GM03348 (cell line): ENCODE data around the gene SLC6A17.

ENCODE experiments used
- DNase-seq: peaks from one replicate; pipeline ENCODE4 v3.0.0; 2012; ENCODE audit warnings: low spot score

SLC6A17 gene

DNA sequence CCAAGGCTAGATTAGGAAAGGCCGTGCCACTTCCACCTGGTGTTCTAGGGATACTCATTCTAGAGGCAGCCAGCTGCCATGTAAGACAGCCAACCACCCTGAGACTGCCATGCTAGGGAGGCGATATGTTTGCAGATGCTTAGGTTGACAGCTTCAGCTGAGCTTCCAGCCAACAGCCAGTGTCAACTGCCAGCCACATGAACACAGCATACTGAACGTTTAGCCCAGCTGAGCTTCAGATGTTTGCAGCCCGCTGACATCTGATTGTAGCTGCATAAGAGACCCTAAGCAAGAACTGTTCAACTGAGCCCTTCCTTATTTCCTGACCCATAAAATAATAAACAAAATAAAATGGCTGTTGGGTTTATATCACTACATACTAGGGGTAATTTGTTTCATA is 54.9 kb downstream of the SLC6A17 start:
- no peak for DNase-seq

DNA sequence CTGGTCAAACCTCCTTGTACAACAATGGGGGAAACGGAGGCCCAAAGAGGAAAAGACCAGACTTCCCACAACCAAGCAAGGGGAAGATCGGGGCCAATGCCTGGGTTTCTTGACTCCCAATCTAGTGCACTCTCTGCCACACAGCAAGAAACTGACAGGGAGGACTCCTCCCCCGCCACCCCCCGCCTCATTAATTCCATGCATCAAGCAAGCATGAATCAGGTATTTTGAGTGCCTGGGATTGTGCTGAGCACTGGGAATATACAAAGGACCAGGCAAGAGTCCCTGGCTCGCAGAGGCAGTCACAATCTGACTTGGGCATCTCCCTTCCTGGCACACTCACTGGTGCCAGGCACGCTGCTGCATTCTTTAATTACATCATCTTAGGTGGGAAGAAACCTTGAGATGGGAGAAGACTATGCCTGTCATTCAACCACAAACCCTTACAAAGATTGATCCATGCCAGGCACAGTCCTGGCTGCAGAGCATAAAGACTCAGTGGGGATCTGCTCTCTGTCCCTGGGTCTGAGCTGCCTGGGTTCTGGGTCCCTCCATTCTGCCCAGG is 55.4 kb downstream of the SLC6A17 start:
- DNase-seq = no peak

DNA sequence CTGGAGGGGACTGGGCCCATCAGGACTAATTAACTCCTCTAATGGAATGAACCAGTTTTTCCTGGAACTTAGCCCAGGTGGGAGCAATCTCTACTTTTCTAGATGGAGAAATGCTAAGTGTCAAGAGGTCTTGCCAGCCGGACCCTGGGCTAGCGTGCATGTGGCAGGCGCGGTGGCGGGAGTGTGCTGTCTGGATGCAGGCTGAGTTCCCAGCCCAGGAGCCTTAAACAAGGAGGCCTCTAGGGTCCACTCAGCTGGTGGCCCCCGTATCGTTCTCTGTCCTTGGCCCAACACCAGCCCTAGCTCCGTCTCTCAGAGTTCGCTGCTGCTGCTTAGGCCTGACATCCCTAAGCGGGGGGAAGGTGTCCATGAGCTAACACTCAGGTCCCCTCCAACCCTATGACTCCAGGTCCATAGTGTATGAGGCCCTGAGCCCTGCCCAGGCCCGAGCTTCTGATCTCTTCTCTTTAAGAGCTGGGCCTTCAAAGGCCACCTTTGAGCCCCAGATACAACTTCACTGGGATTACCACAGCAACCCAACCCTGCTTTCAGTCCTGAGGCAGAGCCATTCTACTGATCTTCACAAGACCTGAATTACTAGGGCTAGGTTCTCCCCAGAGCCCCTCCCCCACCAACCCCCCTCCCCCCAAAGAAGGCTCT is 56.1 kb downstream of the SLC6A17 start:
- DNase-seq = no peak

DNA sequence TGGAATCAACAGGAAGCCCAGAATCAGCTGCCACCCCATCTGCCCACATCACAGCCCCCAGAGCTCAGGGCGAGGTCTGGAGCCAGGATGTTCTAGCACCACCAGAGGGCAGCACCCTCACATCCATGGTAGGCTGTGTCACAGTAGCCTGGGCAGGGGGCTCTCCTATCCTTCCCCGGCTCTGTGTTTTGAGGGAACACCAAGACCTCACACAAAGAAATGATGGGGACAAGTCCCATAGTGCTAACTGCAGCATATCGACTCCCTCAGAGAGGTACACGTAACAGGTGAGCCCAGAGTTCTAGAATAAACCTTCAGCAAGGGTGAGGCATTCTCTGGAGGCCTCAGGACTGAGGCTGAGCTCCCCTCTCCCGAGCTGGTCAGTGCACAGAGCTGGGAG is 57.5 kb downstream of the SLC6A17 start:
- peak; percentile 84 for DNase-seq

DNA sequence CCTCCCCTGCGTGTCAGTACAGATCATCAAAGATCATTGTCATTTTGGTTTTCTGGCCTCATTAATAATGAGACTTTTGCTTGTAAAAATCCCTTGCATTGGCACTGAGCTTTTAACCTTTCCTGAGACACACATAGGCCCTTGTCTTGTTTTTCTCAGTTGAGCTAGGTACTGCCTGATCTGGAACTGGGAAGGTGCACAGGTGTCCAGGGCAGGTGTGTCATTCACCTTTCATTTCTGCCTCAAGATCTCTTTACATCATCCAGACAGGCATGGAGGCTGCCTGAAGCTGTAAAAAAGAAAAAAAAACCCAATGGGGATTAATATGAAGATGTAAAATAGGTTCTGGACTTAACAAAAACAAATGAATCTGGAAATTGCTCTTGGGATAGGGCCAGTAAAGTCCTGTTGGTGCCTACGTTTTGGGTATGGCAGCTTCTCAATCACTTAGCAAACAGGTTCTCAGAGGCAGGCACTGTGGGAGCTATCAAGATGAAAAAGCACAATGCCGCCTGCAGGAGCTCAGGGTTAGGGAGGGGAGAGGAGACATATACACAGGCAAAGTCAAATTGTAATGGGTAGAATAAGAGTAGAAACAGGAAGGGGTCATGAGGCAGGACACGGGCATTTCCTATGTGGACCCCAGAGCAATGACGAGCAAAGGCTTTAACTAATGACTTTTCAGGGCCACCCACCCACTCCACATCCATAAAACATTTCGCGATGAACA is 58.8 kb downstream of the SLC6A17 start:
- DNase-seq = no peak

DNA sequence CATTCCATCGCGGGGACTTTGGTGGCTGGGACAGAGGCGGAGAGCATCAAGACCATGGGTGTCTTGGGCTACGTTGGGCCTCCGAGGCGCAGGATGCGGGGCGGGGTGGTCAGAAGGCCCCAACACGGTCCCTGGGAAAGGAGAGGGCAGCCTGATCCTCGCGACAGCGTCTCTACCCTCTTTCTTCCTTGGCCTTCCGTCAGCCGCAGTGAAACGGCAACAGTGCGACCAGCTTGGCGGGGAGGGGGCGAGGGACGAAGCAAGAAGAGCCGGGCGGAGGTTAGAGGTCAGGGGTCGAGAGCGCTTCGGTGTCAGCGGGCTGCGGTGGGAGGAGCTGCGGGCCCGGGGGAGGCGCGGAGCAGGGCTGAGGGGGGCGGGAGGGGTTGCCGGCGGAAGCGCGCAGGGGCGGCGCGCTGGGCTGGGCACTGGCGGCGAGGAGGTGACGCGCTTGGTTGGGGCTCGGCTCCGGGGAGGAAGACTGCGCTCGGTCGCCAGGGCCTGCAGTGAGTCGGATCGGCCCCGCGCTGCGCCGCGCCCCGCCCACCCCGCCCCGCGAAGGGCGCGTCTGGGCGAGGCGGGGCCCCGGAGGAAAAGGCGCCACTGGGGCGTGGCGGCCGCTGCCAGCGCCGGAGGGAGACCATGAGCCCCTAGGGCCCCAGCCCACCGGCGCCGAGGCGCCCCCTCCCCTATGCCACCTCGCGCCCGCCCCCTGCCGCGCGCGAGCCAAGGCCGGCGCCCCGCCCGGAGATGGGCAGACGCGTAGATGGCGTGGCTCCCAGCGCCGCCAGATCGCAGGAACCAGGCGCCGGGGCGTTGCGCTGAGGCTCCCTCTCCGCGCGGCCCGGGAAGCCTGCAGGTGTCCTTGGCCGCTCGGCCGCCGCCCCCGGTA is 59.7 kb downstream of the SLC6A17 start, which contains the start of gene KCNC4:
KCNC4 (plus strand) TSS at position 600 of the 889 bp plus-strand sequence. CDS start 1,186 bp downstream, outside the sequence.
- DNase-seq = peak; percentile 97

DNA sequence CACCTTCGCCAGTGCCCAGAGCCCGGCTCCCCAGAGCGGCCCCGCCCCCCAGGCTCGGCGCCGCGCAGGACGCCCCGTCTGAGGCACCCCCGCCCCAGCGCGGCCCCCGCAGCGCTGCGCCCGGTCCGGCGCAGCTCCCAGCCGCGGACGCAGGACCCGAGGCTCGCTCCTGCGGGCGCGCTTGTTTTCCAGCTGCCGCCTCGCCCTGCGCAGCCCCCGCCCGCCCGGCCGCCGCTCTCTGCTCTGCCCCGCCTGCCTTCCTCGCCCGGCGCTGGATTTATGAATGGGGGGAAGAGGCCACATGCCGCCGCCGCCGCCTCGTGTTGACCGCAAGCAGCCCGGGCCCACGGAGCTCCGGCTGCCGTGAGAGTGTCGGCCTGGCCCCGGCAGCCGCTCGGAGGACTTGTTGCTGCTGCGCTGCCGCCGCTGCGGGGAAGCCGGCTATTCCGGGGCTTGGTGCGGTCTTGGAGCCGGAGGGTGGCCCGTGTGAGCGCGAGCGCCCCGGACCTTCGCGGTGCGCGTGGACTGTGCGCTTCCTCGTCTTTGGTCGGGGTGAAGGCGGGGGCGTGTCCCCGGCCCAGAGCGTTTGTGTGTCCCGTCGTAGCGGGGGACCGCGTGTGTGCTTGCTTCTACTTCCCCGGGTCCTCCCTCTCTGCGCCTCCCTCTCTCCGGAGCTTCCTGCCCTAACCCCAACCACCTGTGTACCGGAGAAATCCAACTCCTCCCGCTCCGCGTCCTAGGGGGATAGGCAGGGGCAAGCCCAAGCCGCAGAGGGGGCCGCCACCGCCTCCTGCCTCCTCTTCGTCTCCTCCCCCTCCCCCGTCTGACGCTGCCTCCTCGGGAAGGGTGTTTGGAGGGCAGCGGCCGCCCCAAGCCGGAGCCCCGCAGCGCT is 60.6 kb downstream of the SLC6A17 start:
- peak; percentile 70 for DNase-seq

DNA sequence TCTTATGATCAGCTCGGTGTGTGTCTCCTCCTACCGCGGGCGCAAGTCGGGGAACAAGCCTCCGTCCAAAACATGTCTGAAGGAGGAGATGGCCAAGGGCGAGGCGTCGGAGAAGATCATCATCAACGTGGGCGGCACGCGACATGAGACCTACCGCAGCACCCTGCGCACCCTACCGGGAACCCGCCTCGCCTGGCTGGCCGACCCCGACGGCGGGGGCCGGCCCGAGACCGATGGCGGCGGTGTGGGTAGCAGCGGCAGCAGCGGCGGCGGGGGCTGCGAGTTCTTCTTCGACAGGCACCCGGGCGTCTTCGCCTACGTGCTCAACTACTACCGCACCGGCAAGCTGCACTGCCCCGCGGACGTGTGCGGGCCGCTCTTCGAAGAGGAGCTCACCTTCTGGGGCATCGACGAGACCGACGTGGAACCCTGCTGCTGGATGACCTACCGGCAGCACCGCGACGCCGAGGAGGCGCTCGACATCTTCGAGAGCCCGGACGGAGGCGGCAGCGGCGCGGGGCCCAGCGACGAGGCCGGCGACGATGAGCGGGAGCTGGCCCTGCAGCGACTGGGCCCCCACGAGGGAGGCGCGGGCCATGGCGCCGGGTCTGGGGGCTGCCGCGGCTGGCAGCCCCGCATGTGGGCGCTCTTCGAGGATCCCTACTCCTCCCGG is 61.3 kb downstream of the SLC6A17 start:
- no peak for DNase-seq

DNA sequence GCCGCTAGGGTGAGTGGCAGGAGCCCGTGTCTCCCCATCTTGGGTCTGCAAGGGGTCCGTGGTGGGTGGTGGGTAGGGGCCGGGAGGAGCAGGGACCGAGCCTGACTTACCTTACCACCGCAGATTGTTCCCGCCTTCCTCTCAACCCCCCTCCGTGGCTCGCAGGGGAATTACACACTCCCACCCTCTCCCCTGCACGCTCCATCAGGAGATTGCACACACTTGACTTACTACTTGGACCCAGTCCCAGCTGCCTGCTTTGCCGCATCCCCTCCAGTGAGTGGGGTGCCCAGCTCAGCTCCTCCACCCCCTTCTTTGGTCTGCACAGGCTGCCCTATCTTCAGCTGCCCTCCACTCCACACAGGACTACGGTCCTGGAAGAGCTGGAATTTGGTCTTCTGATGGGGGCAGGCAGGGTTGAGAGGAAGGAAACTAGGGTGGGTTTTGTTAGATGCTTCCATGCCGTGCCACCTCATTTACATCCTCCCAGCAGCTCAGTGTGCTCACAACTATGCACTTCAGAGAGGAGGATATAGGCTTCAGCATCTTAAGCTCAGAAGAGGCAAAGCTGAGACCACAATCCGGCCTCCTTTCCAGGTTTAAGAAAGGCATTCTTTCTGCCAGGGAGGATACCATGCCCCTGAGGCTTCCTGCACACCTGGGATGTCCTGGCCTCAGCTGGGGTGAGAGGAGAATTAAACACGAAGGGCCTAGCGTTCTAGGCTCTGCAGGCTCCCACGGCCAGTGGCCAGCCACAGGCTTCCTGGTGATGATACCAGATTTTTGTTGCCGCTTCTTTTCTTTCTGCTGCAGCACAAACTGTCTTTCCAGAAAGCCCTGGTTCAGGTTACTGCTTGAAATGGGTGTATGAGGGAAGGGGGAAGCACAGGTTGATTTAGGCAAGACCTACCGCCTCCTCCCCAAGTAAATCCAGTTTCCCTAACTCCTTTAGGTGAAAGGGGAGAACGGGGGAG is 62.2 kb downstream of the SLC6A17 start:
- peak; percentile 50 for DNase-seq

DNA sequence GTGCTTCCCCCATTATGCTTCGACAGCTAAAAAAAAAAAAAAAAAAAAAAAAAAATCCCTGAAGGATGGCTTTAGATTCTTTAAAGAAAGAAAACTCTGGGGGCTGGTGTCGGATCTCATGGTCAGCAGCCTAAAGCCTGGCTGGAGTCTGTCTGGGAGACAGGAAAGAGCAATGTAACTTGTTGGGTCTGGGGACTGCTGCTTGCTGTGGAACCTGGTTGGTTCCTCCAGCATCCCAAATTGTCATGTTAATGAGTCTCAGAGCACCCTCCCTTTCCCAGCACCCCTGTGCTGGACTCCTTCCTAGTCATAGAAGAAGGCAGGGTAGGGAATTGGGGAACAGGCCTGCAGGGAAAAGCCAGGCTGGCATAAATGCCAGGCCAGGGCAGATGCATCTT is 62.8 kb downstream of the SLC6A17 start:
- no peak for DNase-seq

DNA sequence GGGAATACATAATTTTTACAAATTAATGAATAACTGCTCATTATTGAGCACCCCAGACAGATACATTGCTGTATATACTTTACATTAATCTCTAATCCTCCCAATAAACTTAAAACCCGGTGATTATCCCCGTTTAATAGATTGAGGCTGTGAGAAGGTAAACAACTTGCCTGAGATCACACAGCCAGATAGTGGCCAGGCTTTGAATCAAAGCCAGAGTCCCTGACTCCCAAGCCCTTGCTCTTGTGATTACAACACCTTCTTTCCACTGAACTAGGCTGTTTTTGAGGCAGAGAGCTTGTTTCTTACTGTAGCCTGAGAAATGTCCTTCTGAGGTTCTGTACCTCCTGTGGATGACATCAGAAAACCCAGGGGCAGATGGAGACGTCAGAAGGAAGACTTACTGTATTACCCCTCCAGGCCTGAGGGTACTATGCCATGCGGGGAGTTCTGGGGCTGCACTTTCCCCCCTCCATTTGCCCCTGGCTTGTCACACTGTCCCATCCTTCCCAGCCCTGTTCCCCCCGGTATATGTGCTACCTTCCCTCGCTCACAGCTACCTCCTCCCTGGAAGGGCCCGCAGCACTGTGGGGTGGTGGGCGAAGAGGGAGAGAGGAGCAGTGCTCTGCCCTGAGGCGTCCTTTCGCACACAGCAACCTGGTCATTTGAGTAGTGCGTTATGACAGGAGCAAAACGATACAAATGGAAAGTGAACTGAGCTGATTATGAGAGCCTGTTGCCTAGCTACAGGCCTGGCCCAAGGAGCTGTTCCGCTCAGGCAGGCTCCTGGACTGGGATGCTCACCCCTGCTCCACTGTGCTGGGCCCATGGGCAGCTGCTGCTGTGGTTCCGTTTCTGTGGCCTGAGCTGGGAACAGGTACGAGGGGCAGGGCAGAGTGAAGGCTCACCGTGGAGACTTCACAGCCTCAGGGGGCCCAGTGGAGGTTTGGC is 64.4 kb downstream of the SLC6A17 start:
- no peak for DNase-seq

DNA sequence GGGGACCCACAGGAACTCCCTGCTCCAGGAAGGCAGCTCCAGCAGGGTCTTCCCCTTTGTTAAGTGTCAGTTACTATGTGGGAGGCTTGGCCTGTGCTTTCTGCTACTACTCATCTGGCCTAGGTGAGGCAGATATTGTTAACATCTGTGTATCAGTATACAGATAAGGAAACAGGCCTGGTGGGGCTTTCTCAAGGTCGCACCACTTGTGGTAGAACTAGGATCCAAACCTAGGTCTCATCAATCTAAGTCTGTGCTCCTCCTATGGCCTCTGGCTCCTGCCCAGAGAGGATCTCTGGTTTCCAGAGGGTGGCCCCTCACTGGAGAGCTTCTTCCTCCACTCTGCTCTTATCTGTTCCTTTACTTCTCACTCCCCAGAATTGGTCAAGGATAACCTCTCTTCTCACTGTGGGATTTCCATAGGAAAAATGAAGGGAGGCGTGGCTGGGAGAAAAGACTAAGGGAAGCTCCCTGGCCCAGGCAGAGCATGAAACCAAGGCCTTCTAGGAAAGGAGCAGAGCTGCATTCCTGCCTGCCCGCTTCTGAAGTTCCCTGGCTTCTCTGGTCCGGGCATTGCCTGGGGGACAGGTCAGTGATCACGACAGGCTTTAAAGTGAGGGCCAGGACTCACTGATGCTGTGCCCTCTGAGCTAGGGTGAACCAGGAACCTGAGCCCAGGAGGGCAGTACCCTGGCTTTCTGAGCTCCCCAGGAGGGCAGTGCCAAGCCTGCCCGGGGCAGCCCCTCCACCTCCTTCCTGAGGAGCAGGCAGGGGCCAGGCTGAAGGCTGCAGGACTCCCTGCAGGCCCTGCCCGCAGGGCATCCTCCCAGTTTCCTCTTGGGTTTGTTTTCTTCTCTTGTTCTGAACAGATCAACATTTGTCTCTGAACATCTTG is 65.6 kb downstream of the SLC6A17 start:
- DNase-seq = no peak

DNA sequence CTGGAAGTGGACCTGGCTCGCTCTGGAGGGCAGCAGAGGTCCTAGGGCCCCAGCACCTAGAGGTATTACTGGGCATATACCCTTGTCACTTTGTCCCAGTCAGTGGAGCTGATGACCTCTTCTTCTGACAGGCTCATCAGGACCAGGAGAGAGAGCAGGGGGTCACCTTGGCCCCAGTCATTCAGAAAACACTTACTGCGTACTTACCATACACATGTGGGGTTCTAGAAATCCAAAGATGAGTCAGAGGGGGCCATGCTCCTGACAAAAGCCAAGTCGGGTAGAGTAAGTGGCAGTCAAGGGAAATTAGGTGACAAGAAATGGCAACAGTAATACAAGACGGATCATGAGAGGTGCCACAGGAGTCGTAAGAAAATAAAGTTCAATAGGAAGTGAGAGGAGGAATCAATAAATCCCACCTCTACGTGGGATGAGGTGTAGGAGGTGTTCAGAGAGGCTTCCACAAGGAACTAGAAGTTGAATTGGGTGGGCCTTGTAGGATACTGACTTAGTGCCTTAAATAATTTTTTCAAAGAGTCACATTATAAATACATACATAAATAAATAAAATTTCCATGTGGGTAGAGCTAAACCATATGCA is 66.7 kb downstream of the SLC6A17 start:
- no peak for DNase-seq

DNA sequence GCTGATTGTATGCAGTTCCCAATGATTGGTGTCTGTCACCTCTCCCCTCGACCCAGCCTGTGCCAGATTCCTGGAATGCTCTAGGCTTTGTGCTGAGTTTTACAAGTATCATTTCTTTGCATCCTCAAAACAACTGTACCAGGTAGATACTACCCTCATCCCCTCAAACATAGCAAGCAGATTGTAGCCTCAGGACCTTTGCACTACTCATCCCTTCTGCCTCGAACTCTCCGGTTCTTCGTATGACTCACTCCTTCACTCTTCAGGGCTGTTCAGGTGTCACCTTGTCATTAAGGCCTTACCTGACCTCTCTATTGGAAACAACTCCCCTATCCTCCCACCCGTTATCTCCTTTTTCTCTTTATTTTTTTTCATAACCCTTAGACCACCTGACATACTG is 67.8 kb downstream of the SLC6A17 start:
- no peak for DNase-seq

DNA sequence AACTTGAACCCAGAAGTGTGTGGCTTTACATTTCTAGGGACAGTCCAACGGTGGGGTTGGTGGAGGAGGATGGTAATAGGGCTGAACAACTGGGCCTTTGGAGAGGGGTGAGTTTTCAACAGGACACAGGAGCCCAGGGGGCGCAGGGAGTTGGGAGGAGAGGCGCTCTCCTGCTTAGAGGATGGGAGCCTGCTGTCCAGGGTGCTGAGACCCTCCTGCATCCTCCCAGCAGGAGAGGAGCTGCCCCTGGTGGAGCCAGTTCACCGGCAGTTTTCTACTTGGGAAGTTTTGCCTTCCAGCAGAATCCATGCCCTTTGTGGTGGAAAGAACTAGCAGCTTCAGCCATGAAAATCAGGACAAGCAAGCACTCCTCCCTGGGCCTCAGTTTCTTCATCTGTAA is 68.4 kb downstream of the SLC6A17 start:
- DNase-seq = no peak

DNA sequence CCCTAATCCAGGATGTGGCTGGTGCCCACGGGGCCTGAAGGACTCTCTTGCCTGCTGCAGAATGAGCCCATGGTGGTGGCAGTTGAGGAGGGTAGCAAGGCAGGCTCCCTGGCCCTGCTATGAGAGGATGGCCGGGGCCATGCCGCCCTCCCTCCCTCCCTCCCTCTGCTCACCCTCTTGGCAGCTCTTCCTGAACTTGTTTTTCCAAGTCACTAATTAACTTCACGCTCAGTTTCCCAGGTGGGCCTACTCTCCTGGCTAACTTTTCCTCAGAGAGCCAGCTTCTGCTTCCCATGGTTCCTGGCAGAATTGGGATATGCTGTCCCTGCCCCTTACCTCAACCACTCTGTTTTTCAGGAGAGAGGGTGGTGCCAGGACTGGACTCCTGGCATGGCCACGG is 70.0 kb downstream of the SLC6A17 start:
- DNase-seq = no peak

DNA sequence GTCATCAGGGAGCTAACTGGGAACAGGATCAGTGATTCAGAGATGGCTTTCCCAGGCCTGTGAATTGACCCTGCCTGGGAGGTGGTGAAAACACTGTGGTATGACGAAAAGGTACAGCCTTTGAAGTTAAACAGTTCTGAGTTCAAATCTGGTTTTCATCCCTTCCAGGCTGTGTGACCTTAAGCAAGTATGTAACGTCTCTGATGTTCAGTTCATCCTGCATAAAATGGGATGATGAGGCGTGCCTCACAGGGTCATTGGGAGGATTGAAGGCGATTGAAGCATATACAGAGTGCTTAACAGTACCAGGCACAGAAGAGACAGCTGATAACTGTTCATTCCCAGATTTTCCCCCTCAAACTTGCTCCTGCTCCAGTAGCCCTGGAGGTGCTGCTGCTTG is 70.8 kb downstream of the SLC6A17 start:
- no peak for DNase-seq
